ENCODE results near the gene NAP1L4.

Gene NAP1L4

DNA sequence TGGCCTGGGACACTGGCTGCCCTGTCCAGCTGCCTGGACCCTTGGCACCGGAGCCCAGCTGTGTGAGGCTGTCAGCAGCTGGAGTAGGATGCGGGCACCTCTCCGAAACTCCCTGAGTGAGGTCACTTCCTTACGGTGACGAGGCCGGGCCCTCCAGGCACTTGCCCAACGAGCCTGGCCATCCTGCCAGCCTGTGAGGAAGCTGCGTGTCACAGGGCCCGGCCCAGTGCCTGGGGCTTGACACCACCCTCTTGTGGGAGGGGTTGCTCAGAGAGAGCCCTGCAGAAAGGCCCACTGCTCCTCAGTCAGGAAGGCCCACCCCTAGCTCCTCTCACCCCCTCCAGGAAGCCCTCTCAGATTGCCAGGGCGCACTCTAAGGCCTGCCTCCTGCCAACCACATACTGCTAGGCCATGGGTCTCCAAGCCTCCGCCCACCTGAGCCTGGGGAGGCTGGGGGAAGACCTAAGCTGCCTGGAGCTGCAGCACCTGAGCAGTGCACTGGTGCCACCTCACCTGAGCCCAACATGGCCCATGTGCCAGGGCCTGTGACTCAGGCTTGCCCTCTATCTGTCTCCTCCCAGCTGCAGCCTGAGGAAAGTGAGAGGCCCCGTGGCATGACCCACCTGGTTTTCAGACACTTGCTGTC, 58.6 kb downstream of the NAP1L4 start:
- DNase-seq, result no peak

DNA sequence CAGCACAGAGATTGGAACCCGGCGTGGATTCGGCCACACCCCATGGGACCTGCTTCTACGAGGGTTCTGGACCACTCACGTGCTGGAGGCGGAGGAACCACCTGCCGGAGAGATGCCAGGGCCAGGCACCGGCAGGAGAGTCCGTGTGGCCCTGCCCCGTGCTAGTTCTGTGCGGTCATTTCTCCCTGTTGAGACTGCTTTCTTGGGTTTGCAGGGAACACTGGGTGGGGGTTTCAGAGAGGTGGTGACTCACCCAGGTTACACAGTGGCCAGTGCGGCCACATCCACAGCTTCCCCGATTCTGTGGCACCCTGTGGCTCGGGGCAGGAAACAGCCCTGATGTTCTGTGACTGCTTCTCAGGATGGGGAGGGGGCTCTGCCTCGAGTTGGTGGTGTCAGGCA, 59.3 kb downstream of the NAP1L4 start:
- no peak for DNase-seq

DNA sequence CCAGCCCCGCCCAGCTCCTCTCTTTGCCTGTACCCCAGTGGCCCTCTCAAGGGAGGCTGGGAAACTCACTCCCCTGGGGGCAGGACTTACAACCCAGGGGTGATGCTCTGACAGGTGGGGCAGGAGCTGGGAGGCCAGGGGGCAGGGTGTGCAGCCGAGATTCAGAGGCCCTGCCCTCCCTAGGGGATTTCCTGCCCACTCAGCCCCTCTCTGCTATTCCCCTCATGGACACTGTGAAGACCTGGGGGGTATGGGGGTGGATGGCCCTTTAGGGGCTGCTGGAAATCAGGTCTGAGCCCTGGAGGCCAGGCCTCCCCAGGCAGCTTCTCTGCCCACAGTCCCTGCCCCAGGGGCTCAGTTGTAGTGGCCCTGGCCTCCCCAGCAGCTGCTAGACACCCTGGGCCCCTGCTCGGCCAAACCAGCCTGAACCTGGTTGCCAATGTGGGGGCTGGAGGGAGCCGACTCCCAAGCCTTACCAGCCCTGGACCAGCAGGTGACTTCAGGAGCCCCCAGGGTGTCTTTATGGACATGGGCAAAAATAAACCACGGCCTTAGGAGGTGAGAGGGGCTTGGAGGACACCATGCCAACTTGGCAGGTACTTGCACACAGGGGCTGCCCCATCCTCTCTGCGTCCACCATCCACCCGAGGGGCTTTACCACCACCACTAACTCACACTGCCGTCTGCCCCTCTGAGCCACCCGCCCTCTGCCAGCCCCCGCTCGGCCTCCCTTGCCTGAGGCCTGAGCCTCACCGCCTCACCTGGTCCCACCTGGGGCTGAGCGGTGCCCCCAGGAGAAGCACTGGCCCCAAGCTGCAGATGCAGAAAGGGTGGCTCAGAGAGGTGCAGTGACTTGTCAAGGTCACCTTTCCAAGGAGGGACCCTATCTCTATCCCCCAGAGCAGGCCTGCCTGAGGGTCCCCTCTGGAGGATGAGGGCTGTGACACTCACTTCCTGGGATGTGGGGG, 60.1 kb downstream of the NAP1L4 start:
- DNase-seq, result no peak

DNA sequence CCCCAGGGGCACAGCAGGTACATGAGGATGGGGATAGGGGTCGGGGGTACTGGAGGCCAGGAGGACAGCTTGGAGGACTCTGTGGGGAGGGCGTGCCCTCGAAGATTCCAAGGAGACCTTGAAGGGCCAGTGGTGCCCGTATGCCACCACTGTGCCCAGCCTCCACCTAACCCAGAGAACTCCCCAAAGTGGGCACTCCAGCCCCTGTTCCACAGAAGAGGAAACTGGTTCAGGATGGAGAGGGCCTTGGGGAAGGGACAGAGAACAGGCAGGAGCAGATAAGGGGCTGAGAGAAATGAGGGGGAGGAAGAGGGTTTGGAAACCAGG, 60.7 kb downstream of the NAP1L4 start:
- DNase-seq, result no peak

DNA sequence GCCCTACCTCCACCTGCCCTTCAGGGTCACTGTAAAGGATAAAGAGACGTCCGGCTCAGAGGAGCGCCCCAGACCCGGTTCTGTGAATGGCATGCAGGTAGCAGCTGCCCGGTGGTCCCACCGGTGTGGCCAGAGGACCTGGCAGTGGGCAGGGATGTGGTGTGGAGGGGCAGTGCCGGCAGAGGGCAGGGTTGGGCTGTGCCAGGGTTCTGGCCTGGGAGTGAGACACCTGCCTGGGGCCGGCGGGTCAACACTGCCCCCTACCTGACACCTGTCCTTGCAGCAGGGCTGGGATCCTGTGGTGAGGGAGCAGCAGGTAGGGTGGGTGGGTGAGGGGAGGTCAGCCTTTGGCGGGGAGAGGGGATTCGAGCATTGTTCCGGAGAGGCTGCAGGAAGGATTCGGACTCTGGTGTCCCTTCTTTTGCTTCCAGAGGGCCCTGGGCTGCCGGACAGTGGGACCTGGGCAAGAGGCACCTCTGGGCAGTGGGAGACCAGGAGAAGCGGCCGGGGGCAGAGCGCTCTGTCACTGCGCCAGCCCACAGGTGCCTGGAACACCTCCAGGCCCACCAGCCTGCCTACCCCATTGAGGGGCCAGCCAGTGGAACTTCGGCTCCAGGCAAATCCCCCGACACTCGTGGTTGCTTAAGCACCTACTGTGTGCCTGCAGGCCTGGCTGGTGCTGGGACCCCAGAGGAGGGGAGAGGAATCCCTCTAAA, 61.3 kb downstream of the NAP1L4 start:
- DNase-seq, result no peak

DNA sequence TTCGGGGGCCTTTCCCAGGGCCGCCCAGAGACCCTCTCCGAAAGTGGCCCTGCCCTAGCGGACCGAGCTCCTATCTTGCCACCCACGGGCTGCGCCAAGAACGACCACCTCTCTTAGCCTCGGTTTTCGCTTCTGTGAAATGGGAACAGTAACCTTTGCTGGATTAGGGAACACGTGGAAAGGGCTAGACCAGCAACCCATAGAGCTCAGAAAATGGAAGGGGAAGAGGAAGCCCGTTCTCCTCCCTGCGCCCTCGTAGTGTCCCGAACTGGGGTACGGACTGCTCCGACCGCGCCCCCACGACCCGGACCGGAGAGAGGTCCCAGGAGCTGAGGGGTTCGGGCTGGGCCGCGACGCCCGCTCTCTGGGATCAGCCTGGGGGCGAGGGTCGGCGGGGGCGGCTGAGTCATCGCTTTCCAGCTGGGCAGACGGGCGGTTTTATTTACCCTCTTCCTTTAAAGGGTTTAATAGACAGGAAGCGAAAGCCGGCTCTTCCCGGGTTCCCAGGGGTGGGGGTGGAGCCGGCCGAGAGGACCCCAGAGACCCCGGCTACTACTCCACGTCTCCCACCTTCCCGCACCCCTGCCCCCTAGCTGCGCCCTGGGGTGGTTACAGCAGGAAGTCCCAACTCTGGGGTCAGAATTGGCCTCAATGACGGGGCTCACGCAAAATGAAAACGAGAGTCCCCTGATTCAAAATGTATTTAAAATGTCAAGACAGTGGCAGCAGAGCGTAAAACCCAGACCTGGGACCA, 62.0 kb downstream of the NAP1L4 start:
- no peak for DNase-seq

DNA sequence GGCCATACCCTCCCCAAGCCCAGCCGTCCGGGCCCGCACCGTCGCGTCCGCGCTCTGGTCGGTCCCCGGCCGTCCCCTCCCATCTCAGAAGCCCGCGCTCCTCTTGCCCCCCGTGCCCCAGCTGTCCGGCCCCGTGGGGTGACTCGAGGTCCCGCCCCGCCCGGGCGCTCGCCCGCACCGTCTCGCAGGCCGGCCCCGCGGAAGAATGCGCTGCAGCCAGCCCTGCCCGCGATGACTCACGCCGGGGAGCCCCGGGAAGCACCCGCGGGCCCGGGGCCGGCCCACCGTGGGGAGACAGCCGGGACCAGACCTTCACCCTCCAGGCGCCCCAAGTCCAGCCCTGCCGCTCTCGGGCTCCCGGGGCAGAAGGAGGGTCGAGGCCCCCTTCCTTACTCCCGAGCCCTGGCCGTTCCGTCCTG, 62.6 kb downstream of the NAP1L4 start:
- DNase-seq, result no peak

DNA sequence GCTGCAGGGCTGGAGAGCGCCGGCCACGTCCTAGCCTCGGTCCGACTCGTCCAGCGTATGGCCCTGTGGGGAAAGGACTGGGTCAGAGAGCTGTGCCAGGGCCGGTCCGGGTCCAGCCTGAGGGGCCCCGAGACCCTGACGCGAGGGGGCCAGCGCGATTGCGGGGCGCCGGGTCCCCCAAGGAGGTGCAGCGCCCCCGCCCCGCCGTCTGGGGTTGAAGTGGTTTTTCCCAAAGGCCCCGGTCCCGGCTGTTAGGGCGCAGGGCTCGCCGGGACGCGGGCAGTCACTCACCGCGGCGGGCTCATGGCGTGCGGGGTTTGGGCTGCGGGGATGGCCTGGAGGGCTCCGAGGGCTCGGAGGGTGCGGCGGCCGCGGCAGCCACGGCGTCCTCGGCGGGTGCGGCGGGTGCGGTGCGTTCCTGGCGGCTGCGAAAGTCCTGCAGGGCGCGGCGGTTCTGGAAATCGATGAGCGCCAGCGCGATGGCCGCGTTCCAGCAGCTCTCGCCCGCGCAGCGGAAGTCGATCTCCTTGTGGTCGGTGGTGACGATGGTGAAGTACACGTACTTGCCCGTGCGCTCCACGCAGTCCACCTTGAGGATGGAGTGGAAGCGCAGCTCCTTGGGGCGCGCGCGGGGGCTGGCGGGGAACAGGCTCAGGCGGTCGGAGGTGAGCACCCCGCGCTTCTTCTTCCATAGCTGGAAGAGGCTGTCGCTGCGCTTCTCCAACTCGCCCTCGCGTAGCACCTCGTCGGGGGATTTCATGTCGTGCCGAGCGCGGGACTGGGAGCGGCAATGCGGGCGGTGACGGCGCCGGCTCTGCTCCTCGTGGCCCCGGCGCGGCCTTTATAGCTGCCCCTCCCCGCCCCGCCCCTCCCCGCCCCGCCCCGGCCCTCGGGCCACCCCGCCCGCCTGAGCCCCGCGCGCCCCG, 63.3 kb downstream of the NAP1L4 start, which contains the start of gene PHLDA2:
Gene PHLDA2 (minus strand): TSS at position 816 of the 926 bp plus-strand sequence. CDS start 56 bp downstream, at position 760.
- DNase-seq, result no peak

DNA sequence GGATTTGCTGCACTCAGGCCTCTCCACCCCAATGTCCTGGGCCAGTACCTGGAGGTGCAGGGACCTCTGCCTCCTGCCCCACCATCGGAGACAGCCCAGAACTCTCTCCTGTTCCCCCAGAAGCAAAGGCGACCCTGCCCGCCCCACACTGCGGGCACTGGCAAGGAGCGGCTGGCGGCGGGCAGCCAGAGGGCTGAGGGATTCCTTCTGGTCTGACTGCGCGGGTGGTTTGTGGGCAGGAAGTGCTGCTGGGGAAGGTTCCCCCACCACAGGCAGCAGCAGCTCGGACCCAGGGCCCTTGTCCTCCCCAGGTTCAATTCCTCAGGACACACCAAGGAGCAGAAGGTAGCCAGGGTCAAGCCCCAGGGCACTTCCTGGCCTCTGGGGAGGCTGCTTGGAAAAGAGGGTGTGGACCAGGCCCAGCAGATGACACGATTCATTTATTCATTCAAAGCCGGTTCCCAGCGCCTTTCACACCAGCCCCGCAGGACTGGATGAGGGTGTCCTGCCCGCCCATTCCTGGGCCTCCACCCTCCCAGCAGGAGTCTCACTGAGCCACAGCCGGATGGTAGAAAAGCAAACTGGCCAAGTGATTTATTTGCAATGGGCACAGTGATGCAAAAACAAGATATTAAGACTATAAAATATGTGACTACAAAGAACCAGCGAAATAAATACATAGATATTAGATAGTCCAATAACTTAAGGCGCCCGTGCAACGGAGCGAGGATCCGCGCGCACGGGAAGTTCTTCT, 64.1 kb downstream of the NAP1L4 start:
- DNase-seq, result no peak

DNA sequence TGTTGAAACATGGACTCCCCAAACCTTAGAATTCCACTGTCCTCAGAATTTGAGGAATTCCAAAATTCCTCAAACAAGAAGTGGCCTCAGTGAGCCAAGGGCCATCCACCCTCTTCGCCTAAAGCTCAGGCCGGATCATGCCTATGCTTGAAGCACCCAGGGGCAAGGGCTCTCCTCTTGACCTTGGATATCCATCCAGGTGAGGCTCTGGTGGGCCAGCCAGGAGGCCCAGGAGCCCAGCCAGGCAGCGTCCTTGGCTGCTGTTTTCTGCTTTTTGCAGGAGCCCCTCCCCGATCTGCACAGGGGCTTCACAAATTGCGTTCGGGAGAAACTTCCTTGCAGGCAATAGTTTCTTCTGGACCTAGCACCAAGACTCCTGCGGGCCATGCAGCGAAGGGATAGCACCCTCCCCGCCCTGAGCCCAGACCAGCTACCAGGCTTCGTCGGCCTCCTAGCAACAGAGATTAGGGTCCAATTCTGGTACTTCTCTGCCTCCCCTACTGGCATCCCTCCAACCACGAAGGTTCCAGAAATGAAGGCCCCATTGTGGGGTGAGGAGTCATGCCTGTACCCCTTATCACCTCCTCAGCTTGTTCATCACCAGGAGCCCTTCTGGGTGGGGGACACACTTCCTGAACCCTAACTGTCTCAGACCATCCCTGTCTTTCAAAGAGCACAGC, 64.9 kb downstream of the NAP1L4 start:
- no peak for DNase-seq

DNA sequence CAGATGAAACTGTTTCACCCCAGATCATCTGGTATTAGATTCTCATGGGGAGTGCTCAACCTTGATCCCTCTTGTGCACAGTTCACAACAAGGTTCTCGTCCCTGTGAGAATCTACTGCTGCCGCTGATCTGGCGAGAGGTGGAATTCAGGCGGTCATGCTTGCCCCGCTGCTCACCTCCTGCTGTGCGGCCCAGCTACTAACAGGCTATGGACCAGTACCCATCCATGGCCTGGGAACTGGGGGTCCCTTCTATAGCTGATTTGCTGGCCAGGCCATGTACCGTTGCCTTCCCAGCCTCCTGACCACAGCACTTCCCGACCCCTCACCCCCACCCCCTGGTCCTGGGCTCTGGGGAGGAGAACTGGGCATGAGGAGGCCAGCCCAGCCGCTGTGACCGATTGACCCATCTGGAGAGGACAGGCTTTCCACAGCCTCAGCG, 65.5 kb downstream of the NAP1L4 start:
- DNase-seq, result no peak

DNA sequence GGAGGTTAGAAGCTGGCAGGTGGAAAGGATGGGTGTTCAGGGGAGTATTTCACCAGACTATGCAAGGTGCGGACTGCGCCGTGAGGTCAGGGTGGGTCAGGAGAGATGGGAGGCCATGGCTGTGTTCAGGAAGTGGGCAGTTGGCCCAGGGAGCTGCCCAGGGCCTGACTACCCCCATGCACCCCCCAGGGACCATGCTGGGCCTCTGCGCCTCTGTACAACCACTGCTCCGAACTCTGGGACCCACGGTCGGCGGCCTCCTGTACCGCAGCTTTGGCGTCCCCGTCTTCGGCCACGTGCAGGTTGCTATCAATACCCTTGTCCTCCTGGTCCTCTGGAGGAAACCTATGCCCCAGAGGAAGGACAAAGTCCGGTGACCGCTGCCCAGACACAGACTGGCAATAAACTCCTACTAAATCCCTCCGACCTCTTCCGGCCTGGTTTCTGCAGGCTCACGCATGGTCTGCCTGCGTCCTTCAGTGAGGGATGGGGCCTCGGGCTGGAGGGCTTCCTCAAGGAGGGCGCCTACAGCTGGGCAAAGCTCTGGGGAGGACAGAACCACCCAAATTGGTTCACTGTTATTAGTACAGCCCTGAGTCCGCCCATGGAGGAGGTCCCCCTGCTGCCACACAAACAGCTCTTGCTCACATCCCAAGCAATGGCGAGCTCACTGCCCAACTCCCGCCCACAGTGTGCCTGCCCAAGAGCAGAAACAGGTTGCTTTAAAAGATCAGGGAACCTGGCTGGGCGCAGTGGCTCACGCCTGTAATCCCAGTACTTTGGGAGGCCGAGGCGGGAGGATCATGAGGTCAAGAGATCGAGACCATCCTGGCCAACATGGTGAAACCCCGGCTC, 67.1 kb downstream of the NAP1L4 start:
- DNase-seq, result no peak

DNA sequence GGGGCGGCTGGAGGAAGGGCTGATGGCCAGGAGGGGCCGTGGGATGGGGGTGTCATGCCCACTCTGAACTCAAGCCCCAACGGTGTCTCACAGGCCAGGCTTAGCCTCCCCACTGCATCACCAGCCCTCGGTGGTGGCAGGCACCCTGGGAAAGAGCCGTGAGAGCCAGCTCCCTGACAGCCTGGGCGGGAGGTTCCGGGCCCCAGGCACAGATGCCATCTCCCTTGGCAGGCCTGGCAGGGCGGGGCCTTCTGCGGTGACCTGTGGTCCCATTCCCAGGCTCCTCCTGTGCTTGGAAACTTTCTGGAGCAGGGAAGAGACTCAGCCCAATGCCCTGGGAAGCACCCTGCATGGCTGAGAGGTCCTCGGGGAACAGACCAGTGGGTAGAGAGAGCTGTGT, 67.7 kb downstream of the NAP1L4 start:
- DNase-seq, result no peak

DNA sequence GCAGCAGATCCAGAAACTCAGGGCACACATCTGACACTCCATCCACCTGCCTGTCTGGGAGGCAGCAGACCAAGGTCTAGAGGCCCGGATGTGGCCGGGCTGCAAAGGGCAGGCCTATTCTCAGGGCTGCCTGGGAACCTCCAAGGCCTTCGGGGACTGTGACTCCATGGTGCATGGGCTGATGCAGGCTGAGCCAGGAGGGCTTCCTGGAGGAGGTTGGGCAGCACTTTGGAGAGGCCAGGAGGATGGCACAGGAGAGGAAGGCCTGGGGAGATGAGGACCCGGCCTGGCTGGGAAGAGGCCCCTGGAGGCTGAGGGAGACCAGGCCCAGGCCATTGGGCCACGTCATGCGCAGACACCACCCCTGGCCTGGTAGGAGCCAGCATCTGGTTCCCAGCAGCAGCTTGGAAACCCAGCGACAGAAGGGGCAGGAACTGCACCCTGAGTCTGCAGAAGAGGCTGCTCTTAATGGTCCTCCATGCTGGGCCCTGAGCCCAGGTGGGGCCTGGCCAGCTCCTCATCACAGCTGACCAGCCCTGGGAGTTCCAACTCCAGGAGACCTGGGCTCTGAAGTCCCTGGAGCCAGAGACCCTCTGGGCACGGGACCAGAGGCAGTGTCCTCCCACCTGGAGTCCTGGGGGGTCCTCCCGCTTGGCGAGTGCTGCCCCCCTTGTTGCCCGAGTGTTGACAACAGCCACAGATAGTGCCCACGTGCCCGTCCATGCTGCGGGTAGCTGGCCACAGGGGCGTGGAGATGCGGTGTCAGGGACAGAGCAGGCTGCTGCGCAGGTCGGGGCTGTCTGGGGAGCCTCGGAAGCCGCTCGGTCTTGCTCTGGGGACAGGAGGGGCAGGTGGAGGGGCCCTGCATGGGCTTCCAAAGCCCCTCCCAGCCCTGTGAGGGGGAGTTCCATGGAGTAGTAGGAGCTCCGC, 68.4 kb downstream of the NAP1L4 start:
- DNase-seq, result no peak

DNA sequence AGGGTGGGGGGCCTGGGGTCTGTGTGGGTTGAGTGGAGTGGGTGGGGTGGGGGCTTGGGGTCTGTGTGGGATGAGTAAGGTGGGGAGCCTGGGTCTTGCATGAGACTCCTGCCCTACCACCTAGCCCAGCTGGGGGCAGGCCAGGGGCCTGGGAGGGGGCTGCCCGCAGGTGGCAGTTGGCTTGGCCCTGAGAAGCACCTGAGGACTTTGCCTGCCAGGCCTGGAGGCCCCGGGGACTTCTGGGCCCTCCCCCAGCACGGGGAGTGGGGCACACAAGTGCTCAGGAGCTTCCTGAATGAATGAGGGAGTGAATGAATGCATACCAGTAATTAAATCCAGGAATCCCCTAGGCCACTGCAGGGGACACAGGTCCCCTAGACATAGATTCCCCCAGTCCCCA, 69.5 kb downstream of the NAP1L4 start:
- no peak for DNase-seq

DNA sequence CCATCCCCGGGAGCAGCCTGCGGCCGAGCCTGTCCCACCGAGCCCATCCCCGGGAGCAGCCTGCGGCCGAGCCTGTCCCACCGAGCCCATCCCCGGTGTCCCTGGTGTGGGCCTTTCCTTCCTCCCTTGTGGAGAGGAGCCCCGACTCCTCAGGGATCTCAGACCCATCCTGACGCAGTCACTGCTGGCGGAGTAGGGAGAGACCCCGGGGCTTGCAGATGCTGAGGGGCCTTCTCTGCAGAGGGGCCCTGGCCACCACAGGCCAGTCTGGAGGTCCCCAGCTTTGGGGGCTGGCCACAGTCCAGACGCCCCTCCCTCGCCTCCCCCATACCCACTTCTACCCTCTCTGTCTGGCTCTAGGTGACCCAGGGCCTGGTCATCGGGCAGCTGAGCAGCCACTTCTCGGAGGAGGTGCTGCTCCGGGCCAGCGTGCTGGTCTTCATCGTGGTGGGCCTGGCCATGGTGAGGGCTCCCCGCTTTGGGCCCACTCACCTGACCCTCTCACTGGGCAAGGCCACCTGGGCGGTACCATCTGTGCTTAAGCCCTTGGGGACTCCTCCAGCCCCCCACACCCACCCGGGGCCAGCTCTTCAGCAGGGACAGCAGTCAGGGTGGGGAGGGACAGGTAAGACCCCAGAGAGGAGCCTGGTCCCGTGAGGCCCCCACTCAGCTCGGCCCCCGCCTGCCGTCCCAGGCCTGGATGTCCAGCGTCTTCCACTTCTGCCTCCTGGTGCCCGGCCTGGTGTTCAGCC, 70.2 kb downstream of the NAP1L4 start:
- no peak for DNase-seq

DNA sequence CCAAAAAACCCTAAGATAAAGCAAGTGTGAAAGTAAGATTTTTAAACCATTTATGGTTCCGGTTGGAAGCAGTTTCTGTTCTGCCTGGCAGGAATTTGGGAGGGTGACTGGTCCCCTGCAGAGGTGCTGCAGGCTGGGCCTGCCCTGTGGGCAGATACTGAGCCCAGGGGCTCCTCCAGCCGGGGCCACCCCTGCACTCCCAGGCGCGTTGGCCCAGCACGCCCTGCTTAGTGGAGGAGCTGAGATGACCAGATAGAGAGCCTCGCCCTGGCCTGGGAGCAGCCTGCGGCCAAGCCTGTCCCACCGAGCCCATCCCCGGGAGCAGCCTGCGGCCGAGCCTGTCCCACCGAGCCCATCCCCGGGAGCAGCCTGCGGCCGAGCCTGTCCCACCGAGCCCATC, 70.9 kb downstream of the NAP1L4 start:
- no peak for DNase-seq
